GM12874 (cell line): ENCODE results near the gene CXCL14.

Source experiments
- CTCF ChIP-seq: IDR thresholded peaks from 2 replicates; pipeline ENCODE4 v1.5.1; 2011; ENCODE audit warnings: low read depth, mild to moderate bottlenecking, control low read depth, low read length, moderate library complexity; ENCODE audit not compliant: insufficient read depth

The CXCL14 gene

GRCh38 chr5:135547590-135548254 is 31.1 kb downstream of the CXCL14 start:
- TF ChIP-seq CTCF = no peak

GRCh38 chr5:135546912-135547311 is 31.9 kb downstream of the CXCL14 start:
- no peak for TF ChIP-seq CTCF

- TF ChIP-seq CTCF = no peak
Observed at GRCh38 chr5:135546101-135546500, 32.7 kb downstream of the CXCL14 start.

- no peak for TF ChIP-seq CTCF
Observed at GRCh38 chr5:135545099-135545498, 33.7 kb downstream of the CXCL14 start.

GRCh38 chr5:135543485-135544304 is 35.1 kb downstream of the CXCL14 start:
- no peak for TF ChIP-seq CTCF

- TF ChIP-seq CTCF = no peak
Observed at GRCh38 chr5:135543001-135543484, 35.7 kb downstream of the CXCL14 start.

- no peak for TF ChIP-seq CTCF
Observed at GRCh38 chr5:135541807-135542502, 36.8 kb downstream of the CXCL14 start.
